ENCODE results near the gene CWC25.

- TF ChIP-seq CTCF (conservative IDR thresholded peaks at IDR 0.05; ENCODE audit: low read depth, low read length) (no peak), EZH2 (IDR thresholded peaks at IDR 0.05; ENCODE audit: borderline replicate concordance, low read depth, low read length, poor library complexity, severe bottlenecking) (no peak)
Observed at GRCh38 chr17:38786372-38786771, 38.7 kb downstream of the CWC25 start.
